GM12878 (cell line): ENCODE results near the gene KRTAP5-2. TPM values are rescaled to one million over a fixed set of nuclear protein-coding genes. Genes with fewer than 3 reads are reported as not detected.

ENCODE experiments used
- ATAC-seq: fragments of 200-7000 bp; cut with Tn5 transposase; 3 replicates; pipeline ENCODE4 v1.9.1; 2020; ENCODE audit warnings: mild to moderate bottlenecking, moderate library complexity
- BruUV-seq: library from RNA; stranded (reverse); fragments of 400-500 nt; replicated peaks from 2 replicates; lab custom pipeline; 2021; lab: Mats Ljungman, UMichigan
- CTCF ChIA-PET: fragments of 300-600 bp; sonication (Branson Sonifier 250); formaldehyde crosslinking; extraction: SDS; loops from one replicate; lab custom pipeline; 2021; ENCODE audit warnings: inconsistent platforms; lab: Yijun Ruan, JAX
- POLR2A ChIA-PET: fragments of 350-600 bp; formaldehyde crosslinking; extraction: SDS; loops from one replicate; lab custom pipeline; 2021; ENCODE audit warnings: inconsistent platforms; lab: Charles Lee
- RAD21 ChIA-PET: fragments of 300-600 bp; sonication (Branson Sonifier 250); formaldehyde crosslinking; loops from one replicate; lab custom pipeline; 2023; ENCODE audit warnings: antibody characterized with exemption; ENCODE audit not compliant: unreplicated experiment; lab: Charles Lee
- SMC1A ChIA-PET: fragments of 300-600 bp; sonication (Branson Sonifier 250); formaldehyde crosslinking; loops from one replicate; lab custom pipeline; 2023; ENCODE audit not compliant: unreplicated experiment, uncharacterized antibody; lab: Charles Lee
- DNase-seq: peaks from one replicate; pipeline ENCODE4 v3.0.0-alpha.2; 2011; ENCODE audit warnings: low read depth, low spot score
- FAIRE-seq: peaks from 3 replicates; lab custom pipeline; 2011; peaks lifted over from hg19 to GRCh38; lab: Jason Lieb, UNC
- H2AFZ ChIP-seq: 2 replicates; pipeline ENCODE4 v1.6.0; 2011; ENCODE audit warnings: low read depth, low read length, control low read depth; ENCODE audit not compliant: control insufficient read depth
- H3K27ac ChIP-seq: 2 replicates; pipeline ENCODE4 v1.5.1; 2011; ENCODE audit warnings: control low read depth; ENCODE audit not compliant: control insufficient read depth, insufficient read depth
- H3K27me3 ChIP-seq, 2 experiments: replicated peaks in 1 of 2; 2 replicates each; pipeline versions ENCODE4 v1.6.0 to v1.6.1; 2011; ENCODE audit warnings: low read length in 1 of 2; ENCODE audit not compliant: control insufficient read depth in 2 of 2, insufficient read depth in 2 of 2
- H3K36me3 ChIP-seq, 2 experiments: 2 replicates each; pipeline ENCODE4 v1.5.1; 2011; ENCODE audit warnings: low read length in 1 of 2; ENCODE audit not compliant: control insufficient read depth in 2 of 2, insufficient read depth in 2 of 2
- H3K4me1 ChIP-seq: 2 replicates; pipeline ENCODE4 v1.6.1; 2011; ENCODE audit warnings: mild to moderate bottlenecking, low read length, moderate library complexity, mixed read lengths; ENCODE audit not compliant: control insufficient read depth, insufficient read depth
- H3K4me2 ChIP-seq: 2 replicates; pipeline ENCODE4 v1.6.0; 2011; ENCODE audit warnings: control low read depth; ENCODE audit not compliant: control insufficient read depth, insufficient read depth
- H3K4me3 ChIP-seq: fragments of 200-600 bp; sonication (generic); 2 replicates; pipeline ENCODE4 v1.5.1; 2016
- H3K79me2 ChIP-seq: 2 replicates; pipeline ENCODE4 v1.6.0; 2011; ENCODE audit warnings: low read length; ENCODE audit not compliant: control insufficient read depth, insufficient read depth
- H3K9ac ChIP-seq: 2 replicates; pipeline ENCODE4 v1.8.0; 2011; ENCODE audit warnings: low read length, control low read depth, mixed read lengths; ENCODE audit not compliant: control insufficient read depth, insufficient read depth
- H3K9me3 ChIP-seq: replicated peaks from 3 replicates; pipeline ENCODE4 v1.5.1; 2011; ENCODE audit warnings: mild to moderate bottlenecking, low read length; ENCODE audit not compliant: control insufficient read depth, insufficient read depth
- H4K20me1 ChIP-seq: 2 replicates; pipeline ENCODE4 v1.6.0; 2011; ENCODE audit not compliant: control insufficient read depth, insufficient read depth
- CEBPB ChIP-seq, 2 experiments: fragments of 150-350 bp in 1 of 2; IDR thresholded peaks; 2 replicates each; pipeline ENCODE4 v1.6.1; 2012 to 2014; ENCODE audit warnings: low read depth in 2 of 2, low read length in 2 of 2, borderline replicate concordance in 1 of 2, inconsistent platforms in 1 of 2
- EZH2 ChIP-seq: IDR thresholded peaks from 2 replicates; pipeline ENCODE4 v1.6.1; 2012; ENCODE audit warnings: low read depth, mild to moderate bottlenecking, control low read depth, inconsistent platforms, low read length, borderline replicate concordance; ENCODE audit not compliant: control insufficient read depth
- KDM1A ChIP-seq: fragments of 200-600 bp; sonication (generic); IDR thresholded peaks from 2 replicates; pipeline ENCODE4 v1.6.1; 2016; ENCODE audit warnings: borderline replicate concordance
- MYC ChIP-seq: IDR thresholded peaks from 2 replicates; pipeline ENCODE4 v1.6.1; 2011; ENCODE audit warnings: mild to moderate bottlenecking, low read length, moderate library complexity, inconsistent platforms; ENCODE audit not compliant: insufficient read depth, insufficient replicate concordance, insufficient read length, severe bottlenecking
- NFIC ChIP-seq: IDR thresholded peaks from 2 replicates; pipeline ENCODE4 v1.6.1; 2012; ENCODE audit warnings: low read depth, mild to moderate bottlenecking, inconsistent platforms, low read length, moderate library complexity
- POU2F2 ChIP-seq: IDR thresholded peaks from 3 replicates; pipeline ENCODE4 v1.6.1; 2011; ENCODE audit warnings: low read depth, mild to moderate bottlenecking, low read length, borderline replicate concordance
- RB1 ChIP-seq: fragments of 450-650 bp; formaldehyde crosslinking; IDR thresholded peaks from 2 replicates; pipeline ENCODE4 v1.6.1; 2017; ENCODE audit warnings: mild to moderate bottlenecking, borderline replicate concordance
- STAT1 ChIP-seq: fragments of 450-650 bp; conservative IDR thresholded peaks from 2 replicates; pipeline ENCODE4 v1.6.1; 2014; ENCODE audit warnings: antibody characterized with exemption, mild to moderate bottlenecking
- SUPT20H ChIP-seq: IDR thresholded peaks from 2 replicates; pipeline ENCODE4 v1.6.1; 2011; ENCODE audit warnings: low read depth, mild to moderate bottlenecking, low read length, moderate library complexity, borderline replicate concordance; ENCODE audit not compliant: control insufficient read depth
- SUZ12 ChIP-seq: fragments of 200-600 bp; sonication (generic); IDR thresholded peaks from one replicate; pipeline ENCODE4 v1.6.1; 2018; ENCODE audit warnings: antibody characterized with exemption, mild to moderate bottlenecking; ENCODE audit not compliant: unreplicated experiment
- TCF3 ChIP-seq: IDR thresholded peaks from 2 replicates; pipeline ENCODE4 v1.6.1; 2012; ENCODE audit warnings: low read depth, mild to moderate bottlenecking, low read length, borderline replicate concordance; ENCODE audit not compliant: insufficient read depth
- ZNF217 ChIP-seq: fragments of 450-650 bp; IDR thresholded peaks from 2 replicates; pipeline ENCODE4 v1.6.1; 2017; ENCODE audit warnings: antibody characterized with exemption, mild to moderate bottlenecking
- WGBS: methylation state at CpG from one replicate; pipeline ENCODE4 v1.1.6; 2016; ENCODE audit warnings: low lambda C conversion rate; ENCODE audit not compliant: insufficient replicate concordance, insufficient coverage; ENCODE audit errors: missing lambda C conversion rate; 5-methylcytosine and 5-hydroxymethylcytosine counted together
- in situ Hi-C: fragments of 300-500 bp; cut with MboI; formaldehyde crosslinking; loops from 9 replicates; pipeline ENCODE4 v1.14.3; 2018; ENCODE audit warnings: mixed read lengths
- intact Hi-C: fragments of 100-400 bp; cut with micrococcal nuclease; formaldehyde crosslinking; loops from one replicate; pipeline ENCODE4 v1.14.2; 2022; ENCODE audit not compliant: unreplicated experiment
- polyA plus RNA-seq, 11 experiments: library from polyadenylated mRNA; depleted of rRNA in 4 of 11; unstranded in 6 of 11; stranded (reverse) in 5 of 11; fragments of >200 nt; fragmentation: Nextera tagmentation in 4 of 11; fragmentation: Illumina TruSeq in 1 of 11; extraction: Ambion mirVana in 4 of 11; extraction: Trizol in 1 of 11; gene quantifications; 1 replicate in 1 of 11; 2 replicates in 10 of 11; pipeline versions ENCODE4 v1.2.1 to v1.2.3, GENCODE V29; 2011 to 2016; ENCODE audit warnings: inconsistent platforms in 2 of 11, missing spikeins in 2 of 11, low read depth in 1 of 11
- total RNA-seq, 4 experiments: library from RNA; depleted of rRNA in 3 of 4; stranded (reverse); fragments of >200 nt in 3 of 4; fragmentation: Illumina TruSeq in 1 of 4; extraction: Trizol in 1 of 4; gene quantifications; 2 replicates each; pipeline versions ENCODE4 v1.2.1 to v1.2.3, GENCODE V29; 2013 to 2021
- TF ChIP-seq, protein P1 (sequence below): IDR thresholded peaks from 2 replicates; pipeline ENCODE4 v1.6.1; 2012; ENCODE audit warnings: mild to moderate bottlenecking, low read depth, low read length
- TF ChIP-seq, protein P2 (sequence below): fragments of 450-650 bp; formaldehyde crosslinking; IDR thresholded peaks from 2 replicates; pipeline ENCODE4 v1.5.0; 2022; ENCODE audit warnings: mild to moderate bottlenecking, missing genetic modification characterization

KRTAP5-2 gene
- total and polyA plus RNA-seq, 10 of the 15 experiments (the other 5 are each of a cell fraction or from before 2014, with no cell fraction given) = not detected

DNA sequence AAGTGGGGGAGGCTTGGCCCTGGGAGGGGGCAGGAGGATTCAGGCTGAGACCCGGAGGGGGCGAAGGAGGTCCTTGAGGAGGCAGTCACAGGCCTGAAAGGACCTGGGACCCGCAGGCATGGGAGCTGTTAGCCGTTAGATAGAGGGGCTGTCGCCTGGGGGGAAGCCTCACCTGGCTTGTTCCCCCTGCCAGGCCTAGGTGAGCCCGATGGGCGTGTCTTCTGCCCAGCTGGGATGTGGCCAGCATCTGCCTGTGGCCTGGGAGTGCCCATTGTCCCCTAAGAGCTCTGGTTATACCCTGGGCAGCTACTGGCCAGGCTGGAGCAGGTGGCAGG lies 24.2 kb downstream of the KRTAP5-2 start (continued):
- TF ChIP-seq TCF3 (no peak), STAT1 (no peak), NFIC (no peak), POU2F2 (no peak), SUPT20H (no peak), RB1 (no peak), CEBPB (IDR thresholded peaks at IDR 0.05; ENCODE audit: borderline replicate concordance in 1 of 2, low read depth in 2 of 2, low read length in 2 of 2) (no peak), ZNF217 (no peak), EZH2 (no peak), MYC (no peak)
- TF ChIP-seq, all 136 proteins: peak for 0

DNA sequence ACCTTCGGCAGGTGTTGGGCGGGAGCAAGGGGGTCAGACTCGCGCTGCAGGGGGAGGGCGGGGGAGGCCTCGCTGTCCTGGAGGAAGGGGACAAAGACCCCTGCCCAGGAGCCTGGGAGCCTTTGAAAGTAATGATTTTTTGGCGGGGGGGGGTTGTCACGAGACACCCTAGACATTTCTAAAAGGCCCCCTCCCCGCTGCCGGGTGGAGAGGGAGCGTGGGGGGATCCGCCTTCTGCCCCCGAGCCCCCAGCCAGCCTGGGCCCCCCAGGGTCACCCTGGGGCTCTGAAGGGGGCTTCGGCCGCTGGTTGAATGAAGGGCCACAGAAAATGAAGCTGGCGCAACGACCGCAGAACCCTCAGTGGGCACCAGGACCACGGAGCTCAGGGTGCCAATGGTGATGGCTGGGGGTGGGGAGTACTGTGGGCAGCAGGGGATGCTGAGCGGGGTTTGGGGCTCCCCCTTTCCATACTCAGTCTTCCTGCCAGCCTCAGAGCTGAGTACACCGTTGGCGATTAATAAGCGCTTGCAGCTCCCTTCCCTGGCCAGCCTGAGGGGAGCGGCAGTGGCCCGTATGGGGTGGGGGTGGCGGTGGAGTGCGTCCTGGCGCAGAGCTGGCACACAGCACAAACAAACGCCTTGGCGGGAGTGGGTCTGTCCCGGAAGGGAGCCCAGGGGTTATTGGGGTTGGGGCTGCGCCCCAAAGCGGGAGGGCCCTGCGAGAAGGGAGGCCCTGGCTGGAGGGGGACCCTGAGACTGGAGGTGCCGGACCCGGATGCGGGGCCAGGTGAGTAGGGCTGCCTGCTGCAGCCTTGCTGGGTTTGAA lies 24.8 kb downstream of the KRTAP5-2 start:
- no peak for DNase-seq
- FAIRE-seq = no peak
- H3K4me2 ChIP-seq = no peak overlapping the region
- SMC1A ChIA-PET = interaction anchor here (2.0 kb wide), 1 partner anchor 25 kb away, joined by 8 read pairs; no protein-coding TSS in a partner anchor
- H3K9ac ChIP-seq = no peak overlapping the region
- ATAC-seq = peak; percentile 5
- RAD21 ChIA-PET = interaction anchor here (1.3 to 2.5 kb wide), 3 partner anchors 27 to 59 kb away, joined by 4 to 23 read pairs (median 11); no protein-coding TSS in a partner anchor
- no peak overlapping the region for H3K4me3 ChIP-seq
- no peaks in the 10 kb centered on the region for H3K4me1 ChIP-seq
- H3K9me3 ChIP-seq = no peaks in the 10 kb centered on the region; the same call in 2 of the 3 replicates
- CTCF ChIA-PET = interaction anchor here (1.0 to 2.4 kb wide), 5 partner anchors 15 to 280 kb away, joined by 4 to 20 read pairs (median 7); no protein-coding TSS in a partner anchor
- H3K79me2 ChIP-seq = no peaks in the 10 kb centered on the region
- BruUV-seq = no TSS peak
- no peak overlapping the region for H2AFZ ChIP-seq
- H4K20me1 ChIP-seq = no peaks in the 10 kb centered on the region
- H3K36me3 ChIP-seq = no peaks in the 10 kb centered on the region
- no peak overlapping the region for H3K27ac ChIP-seq
- peaks cover 2 to 10% of the 10 kb centered on the region in 2 experiments; a peak in 3 of 4 replicates for H3K27me3 ChIP-seq
- intact Hi-C loops = loop anchor here (10.0 kb wide), 2 partner anchors 268 to 458 kb away; partner anchors contain the start of gene TOLLIP
- 5% methylated on average over 31 of the region's 37 CpGs for WGBS
- POLR2A ChIA-PET = no interaction called here
- in situ Hi-C loops = no loop called here
- TF ChIP-seq SUZ12 = peak; percentile 77
- TF ChIP-seq, protein P1, sequence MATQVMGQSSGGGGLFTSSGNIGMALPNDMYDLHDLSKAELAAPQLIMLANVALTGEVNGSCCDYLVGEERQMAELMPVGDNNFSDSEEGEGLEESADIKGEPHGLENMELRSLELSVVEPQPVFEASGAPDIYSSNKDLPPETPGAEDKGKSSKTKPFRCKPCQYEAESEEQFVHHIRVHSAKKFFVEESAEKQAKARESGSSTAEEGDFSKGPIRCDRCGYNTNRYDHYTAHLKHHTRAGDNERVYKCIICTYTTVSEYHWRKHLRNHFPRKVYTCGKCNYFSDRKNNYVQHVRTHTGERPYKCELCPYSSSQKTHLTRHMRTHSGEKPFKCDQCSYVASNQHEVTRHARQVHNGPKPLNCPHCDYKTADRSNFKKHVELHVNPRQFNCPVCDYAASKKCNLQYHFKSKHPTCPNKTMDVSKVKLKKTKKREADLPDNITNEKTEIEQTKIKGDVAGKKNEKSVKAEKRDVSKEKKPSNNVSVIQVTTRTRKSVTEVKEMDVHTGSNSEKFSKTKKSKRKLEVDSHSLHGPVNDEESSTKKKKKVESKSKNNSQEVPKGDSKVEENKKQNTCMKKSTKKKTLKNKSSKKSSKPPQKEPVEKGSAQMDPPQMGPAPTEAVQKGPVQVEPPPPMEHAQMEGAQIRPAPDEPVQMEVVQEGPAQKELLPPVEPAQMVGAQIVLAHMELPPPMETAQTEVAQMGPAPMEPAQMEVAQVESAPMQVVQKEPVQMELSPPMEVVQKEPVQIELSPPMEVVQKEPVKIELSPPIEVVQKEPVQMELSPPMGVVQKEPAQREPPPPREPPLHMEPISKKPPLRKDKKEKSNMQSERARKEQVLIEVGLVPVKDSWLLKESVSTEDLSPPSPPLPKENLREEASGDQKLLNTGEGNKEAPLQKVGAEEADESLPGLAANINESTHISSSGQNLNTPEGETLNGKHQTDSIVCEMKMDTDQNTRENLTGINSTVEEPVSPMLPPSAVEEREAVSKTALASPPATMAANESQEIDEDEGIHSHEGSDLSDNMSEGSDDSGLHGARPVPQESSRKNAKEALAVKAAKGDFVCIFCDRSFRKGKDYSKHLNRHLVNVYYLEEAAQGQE = no peak
- TF ChIP-seq KDM1A = no peak
- TF ChIP-seq, protein P2, sequence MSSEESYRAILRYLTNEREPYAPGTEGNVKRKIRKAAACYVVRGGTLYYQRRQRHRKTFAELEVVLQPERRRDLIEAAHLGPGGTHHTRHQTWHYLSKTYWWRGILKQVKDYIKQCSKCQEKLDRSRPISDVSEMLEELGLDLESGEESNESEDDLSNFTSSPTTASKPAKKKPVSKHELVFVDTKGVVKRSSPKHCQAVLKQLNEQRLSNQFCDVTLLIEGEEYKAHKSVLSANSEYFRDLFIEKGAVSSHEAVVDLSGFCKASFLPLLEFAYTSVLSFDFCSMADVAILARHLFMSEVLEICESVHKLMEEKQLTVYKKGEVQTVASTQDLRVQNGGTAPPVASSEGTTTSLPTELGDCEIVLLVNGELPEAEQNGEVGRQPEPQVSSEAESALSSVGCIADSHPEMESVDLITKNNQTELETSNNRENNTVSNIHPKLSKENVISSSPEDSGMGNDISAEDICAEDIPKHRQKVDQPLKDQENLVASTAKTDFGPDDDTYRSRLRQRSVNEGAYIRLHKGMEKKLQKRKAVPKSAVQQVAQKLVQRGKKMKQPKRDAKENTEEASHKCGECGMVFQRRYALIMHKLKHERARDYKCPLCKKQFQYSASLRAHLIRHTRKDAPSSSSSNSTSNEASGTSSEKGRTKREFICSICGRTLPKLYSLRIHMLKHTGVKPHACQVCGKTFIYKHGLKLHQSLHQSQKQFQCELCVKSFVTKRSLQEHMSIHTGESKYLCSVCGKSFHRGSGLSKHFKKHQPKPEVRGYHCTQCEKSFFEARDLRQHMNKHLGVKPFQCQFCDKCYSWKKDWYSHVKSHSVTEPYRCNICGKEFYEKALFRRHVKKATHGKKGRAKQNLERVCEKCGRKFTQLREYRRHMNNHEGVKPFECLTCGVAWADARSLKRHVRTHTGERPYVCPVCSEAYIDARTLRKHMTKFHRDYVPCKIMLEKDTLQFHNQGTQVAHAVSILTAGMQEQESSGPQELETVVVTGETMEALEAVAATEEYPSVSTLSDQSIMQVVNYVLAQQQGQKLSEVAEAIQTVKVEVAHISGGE = no peak
